ENCODE results near the gene KMO.

KMO gene

DNA sequence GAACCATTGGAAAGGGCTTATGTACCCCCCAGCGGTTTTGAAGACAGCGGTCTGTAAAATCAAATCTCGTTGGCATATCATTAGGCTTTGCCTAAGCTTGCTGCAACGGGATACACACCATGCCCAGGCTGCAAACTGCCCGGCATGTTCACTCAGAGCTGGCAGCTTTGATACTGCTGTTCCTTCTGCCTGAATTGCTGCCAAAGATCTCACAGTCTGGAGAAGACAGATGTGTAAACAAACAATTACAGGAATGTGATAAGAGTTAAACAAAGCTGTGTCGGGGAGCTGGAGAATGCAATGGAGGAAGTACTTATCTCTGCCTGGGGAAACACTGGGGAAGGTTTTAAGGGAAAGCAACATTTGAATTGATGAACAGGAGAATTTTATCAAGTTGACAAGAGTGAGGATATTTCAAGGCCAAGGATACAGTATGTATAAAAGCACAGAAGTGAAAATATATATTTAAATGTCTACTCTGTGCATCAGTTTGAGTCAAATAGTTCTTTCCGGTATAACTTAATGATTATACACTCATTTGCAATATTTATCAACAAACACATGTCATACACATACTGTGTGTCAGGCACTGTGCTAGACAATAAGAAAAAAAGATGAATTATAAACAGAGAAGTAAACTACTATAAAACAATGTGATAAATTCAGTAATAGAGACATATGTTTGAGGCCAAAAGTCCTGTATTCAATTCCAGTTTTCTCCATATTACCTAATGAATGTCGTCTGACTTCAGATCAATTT lies 78.1 kb downstream of the KMO start:
- no peak overlapping the region for H3K4me3 ChIP-seq (ENCODE audit: low read depth, low read length)
- no peak for DNase-seq (ENCODE audit: low read depth)
- TF ChIP-seq MYC (IDR thresholded peaks at IDR 0.05; ENCODE audit: low read depth, low read length) (no peak), POLR2A (IDR thresholded peaks at IDR 0.05; ENCODE audit: extremely low read depth, insufficient read length) (no peak), MAX (IDR thresholded peaks at IDR 0.05; ENCODE audit: low read depth, low read length) (no peak), CTCF (IDR thresholded peaks at IDR 0.05; ENCODE audit: low read depth, low read length) (no peak)

- DNase-seq (ENCODE audit: low read depth), result peak; percentile 70
- TF ChIP-seq POLR2A (IDR thresholded peaks at IDR 0.05; ENCODE audit: extremely low read depth, insufficient read length) (no peak), CTCF (IDR thresholded peaks at IDR 0.05; ENCODE audit: low read depth, low read length) (peak; percentile 33)
- no peak overlapping the region for H3K4me3 ChIP-seq (ENCODE audit: low read depth, low read length)
Observed at GRCh38 chr1:241611063-241611462, 78.9 kb downstream of the KMO start.

DNA sequence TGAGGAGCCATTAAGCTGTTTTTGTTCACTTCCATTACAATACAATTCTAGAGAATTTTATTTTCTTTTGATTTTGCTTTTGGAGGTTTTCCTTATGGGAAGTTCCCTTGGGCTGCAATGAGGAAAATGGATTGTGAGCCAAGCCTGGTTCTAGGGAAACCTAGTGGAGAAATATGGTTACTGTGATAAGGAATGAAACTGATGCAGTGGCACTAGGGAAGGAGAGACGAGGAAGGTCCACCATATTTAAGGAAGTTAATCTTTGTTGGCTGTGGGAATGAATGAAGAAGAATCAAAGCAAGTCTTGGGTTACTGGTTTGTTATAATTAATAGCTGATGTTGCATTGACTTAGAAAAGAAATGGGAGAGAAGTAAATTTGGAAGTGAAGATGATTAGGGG lies 79.6 kb downstream of the KMO start:
- TF ChIP-seq CTCF (IDR thresholded peaks at IDR 0.05; ENCODE audit: low read depth, low read length) (no peak), MYC (IDR thresholded peaks at IDR 0.05; ENCODE audit: low read depth, low read length) (no peak), MAX (IDR thresholded peaks at IDR 0.05; ENCODE audit: low read depth, low read length) (no peak), POLR2A (IDR thresholded peaks at IDR 0.05; ENCODE audit: extremely low read depth, insufficient read length) (no peak)
- DNase-seq (ENCODE audit: low read depth), result no peak
- H3K4me3 ChIP-seq (ENCODE audit: low read depth, low read length), result no peak overlapping the region

DNA sequence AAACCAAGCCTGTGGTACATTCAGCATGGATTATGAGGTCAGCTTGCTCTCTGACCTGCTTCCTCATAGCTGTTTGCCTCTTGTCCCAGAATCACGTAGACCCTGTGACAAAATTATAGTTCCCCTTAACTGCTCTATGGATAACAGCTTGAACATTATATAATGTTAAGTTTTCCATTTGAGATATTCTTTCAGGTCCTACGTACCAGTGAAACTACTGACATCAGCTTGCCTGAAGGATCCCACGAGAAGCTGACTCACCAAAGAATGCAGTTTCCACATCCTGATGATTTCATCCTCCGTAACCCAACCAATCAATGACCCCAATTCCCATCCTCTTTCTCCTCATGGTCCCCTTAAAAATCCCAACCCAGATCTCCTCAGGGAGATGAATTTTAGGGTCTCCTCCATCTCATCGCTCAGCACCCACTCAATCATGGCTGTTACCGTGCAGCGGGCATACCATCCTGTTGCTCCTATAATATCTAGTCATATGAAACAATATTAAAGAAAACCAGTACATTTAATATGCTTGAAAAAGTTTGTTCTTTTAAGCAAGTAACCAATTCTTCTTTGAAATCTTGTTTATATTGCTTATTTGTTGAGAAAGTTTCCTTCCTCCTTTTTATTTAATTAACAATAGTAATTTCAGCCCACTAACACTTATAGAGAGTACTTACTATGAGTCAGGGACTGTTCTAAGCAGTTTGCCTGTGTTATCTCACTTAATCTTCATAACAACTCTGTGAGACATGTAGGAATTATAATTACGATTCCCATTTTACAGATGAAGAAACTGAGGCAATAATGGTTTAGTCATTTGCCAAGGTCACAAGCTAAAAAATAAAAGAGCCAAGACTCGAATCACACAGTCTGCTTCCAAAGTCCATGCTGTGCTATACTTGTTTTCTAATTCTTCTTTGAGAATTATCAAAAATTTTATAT lies 80.6 kb downstream of the KMO start:
- no peak overlapping the region for H3K4me3 ChIP-seq (ENCODE audit: low read depth, low read length)
- peak; percentile 25 for DNase-seq (ENCODE audit: low read depth)
- TF ChIP-seq MYC (IDR thresholded peaks at IDR 0.05; ENCODE audit: low read depth, low read length) (no peak), MAX (IDR thresholded peaks at IDR 0.05; ENCODE audit: low read depth, low read length) (no peak), CTCF (IDR thresholded peaks at IDR 0.05; ENCODE audit: low read depth, low read length) (no peak), POLR2A (IDR thresholded peaks at IDR 0.05; ENCODE audit: extremely low read depth, insufficient read length) (no peak)

GRCh38 chr1:241614144-241614543 lies 82.0 kb downstream of the KMO start:
- DNase-seq (ENCODE audit: low read depth), result no peak
- TF ChIP-seq MAX (IDR thresholded peaks at IDR 0.05; ENCODE audit: low read depth, low read length), result no peak
- no peak for TF ChIP-seq MYC (IDR thresholded peaks at IDR 0.05; ENCODE audit: low read depth, low read length)
- no peak for TF ChIP-seq POLR2A (IDR thresholded peaks at IDR 0.05; ENCODE audit: extremely low read depth, insufficient read length)
- H3K4me3 ChIP-seq (ENCODE audit: low read depth, low read length), result no peak overlapping the region

- no peak for TF ChIP-seq MAX (IDR thresholded peaks at IDR 0.05; ENCODE audit: low read depth, low read length)
- no peak for TF ChIP-seq CTCF (IDR thresholded peaks at IDR 0.05; ENCODE audit: low read depth, low read length)
- TF ChIP-seq POLR2A (IDR thresholded peaks at IDR 0.05; ENCODE audit: extremely low read depth, insufficient read length), result no peak
- DNase-seq (ENCODE audit: low read depth), result no peak
- H3K4me3 ChIP-seq (ENCODE audit: low read depth, low read length), result no peak overlapping the region
Observed at GRCh38 chr1:241614572-241614971, 82.4 kb downstream of the KMO start.

All from NB4 (cell line).